OCI-LY3 (cell line): ENCODE results near the gene TREX2.

ENCODE experiments used
- CTCF ChIP-seq: fragments of 200-600, 300-600 bp; sonication (generic); IDR thresholded peaks from 2 replicates; pipeline ENCODE4 v1.5.1; 2014; ENCODE audit warnings: antibody characterized with exemption, low read length, low read depth
- EZH2phosphoT487 ChIP-seq: fragments of 200-600 bp; shearing (Covaris generic); IDR thresholded peaks from 2 replicates; pipeline ENCODE4 v1.6.1; 2018; ENCODE audit warnings: antibody characterized with exemption, mixed run types, low read depth

GRCh38 chrX:153411255-153411987, 34.4 kb downstream of the TREX2 start, which contains the start of gene ZFP92:
- no peak for TF ChIP-seq CTCF
- TF ChIP-seq EZH2phosphoT487 = no peak
